Vagina (tissue), 2 donors: ENCODE data around the gene ZSWIM3.

Experiments used
- POLR2A ChIP-seq, 2 donors: fragments of 450-650 bp; IDR thresholded peaks; one replicate each; pipeline ENCODE4 v1.6.1; 2017; ENCODE audit warnings: antibody characterized with exemption in 2 of 2, mild to moderate bottlenecking in 2 of 2, moderate library complexity in 2 of 2
- TF ChIP-seq, protein P1 (sequence below), 3 experiments: fragments of 450-650 bp in 2 of 3; fragments of 200-600 bp in 1 of 3; sonication (generic) in 1 of 3; IDR thresholded peaks; one replicate each; pipeline ENCODE4 v1.5.1; 2017 to 2019; ENCODE audit warnings: antibody characterized with exemption in 3 of 3, mild to moderate bottlenecking in 2 of 3, moderate library complexity in 2 of 3

DNA sequence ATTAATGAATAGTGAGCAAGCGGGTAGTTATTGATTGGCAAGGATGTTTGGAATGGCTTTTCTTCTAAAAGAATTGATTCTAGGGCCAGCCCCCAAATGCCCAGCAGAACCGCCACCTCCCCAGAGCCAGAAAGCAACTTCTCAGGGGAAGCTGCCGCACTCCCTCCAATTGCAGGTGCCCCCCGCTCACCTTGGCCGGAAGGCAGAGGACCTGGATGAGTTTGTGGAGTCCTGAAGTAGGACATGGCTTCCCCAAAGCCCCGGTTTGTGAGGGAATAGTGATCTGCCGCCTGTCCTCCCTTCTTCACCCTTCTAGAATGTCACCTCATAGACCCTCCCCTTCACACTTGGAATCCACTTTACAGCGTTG lies 29.9 kb downstream of the ZSWIM3 start, which contains the start of gene SPATA25:
- TF ChIP-seq, protein P1, sequence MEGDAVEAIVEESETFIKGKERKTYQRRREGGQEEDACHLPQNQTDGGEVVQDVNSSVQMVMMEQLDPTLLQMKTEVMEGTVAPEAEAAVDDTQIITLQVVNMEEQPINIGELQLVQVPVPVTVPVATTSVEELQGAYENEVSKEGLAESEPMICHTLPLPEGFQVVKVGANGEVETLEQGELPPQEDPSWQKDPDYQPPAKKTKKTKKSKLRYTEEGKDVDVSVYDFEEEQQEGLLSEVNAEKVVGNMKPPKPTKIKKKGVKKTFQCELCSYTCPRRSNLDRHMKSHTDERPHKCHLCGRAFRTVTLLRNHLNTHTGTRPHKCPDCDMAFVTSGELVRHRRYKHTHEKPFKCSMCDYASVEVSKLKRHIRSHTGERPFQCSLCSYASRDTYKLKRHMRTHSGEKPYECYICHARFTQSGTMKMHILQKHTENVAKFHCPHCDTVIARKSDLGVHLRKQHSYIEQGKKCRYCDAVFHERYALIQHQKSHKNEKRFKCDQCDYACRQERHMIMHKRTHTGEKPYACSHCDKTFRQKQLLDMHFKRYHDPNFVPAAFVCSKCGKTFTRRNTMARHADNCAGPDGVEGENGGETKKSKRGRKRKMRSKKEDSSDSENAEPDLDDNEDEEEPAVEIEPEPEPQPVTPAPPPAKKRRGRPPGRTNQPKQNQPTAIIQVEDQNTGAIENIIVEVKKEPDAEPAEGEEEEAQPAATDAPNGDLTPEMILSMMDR (IDR thresholded peaks at IDR 0.05), result no peak
- TF ChIP-seq POLR2A (IDR thresholded peaks at IDR 0.05), result no peak
